MCF 10A (cell line): ENCODE data around the gene SERPINA3. TPM values are rescaled to one million over a fixed set of nuclear protein-coding genes. Genes with fewer than 3 reads are reported as not detected.

Experiments
- BruUV-seq: library from RNA; stranded (reverse); fragments of 400-500 nt; replicated peaks from 2 replicates; lab custom pipeline; 2021; lab: Mats Ljungman, UMichigan
- CTCF ChIA-PET: fragments of 300-600 bp; sonication (Branson Sonifier 250); formaldehyde crosslinking; extraction: SDS; loops from one replicate; lab custom pipeline; 2021; ENCODE audit warnings: antibody characterized with exemption, inconsistent platforms; lab: Yijun Ruan, JAX
- POLR2A ChIA-PET: fragments of 300-600, 350-650 bp; sonication (Branson Sonifier 250); formaldehyde crosslinking; extraction: SDS; loops from one replicate; lab custom pipeline; 2020; ENCODE audit warnings: antibody characterized with exemption, inconsistent platforms; lab: Yijun Ruan, JAX
- DNase-seq: peaks from one replicate; pipeline ENCODE4 v3.0.0-alpha.2; 2018; ENCODE audit not compliant: unreplicated experiment
- H3K27ac Mint-ChIP-seq: one replicate; pipeline ENCODE4 v1.8.0; 2022; ENCODE audit warnings: mild to moderate bottlenecking, low read depth, mixed read lengths; ENCODE audit not compliant: unreplicated experiment
- H3K27me3 Mint-ChIP-seq: one replicate; pipeline ENCODE4 v1.8.0; 2022; ENCODE audit warnings: mixed read lengths; ENCODE audit not compliant: insufficient read depth, unreplicated experiment
- H3K36me3 Mint-ChIP-seq: one replicate; pipeline ENCODE4 v1.8.0; 2022; ENCODE audit warnings: mild to moderate bottlenecking, moderate library complexity, mixed read lengths; ENCODE audit not compliant: insufficient read depth, unreplicated experiment
- H3K4me1 Mint-ChIP-seq: one replicate; pipeline ENCODE4 v1.8.0; 2022; ENCODE audit warnings: mixed read lengths; ENCODE audit not compliant: insufficient read depth, unreplicated experiment
- H3K4me3 Mint-ChIP-seq: one replicate; pipeline ENCODE4 v1.8.0; 2022; ENCODE audit warnings: mild to moderate bottlenecking, moderate library complexity, mixed read lengths; ENCODE audit not compliant: unreplicated experiment
- H3K9me3 Mint-ChIP-seq: one replicate; pipeline ENCODE4 v1.8.0; 2022; ENCODE audit warnings: mixed read lengths; ENCODE audit not compliant: unreplicated experiment
- CTCF ChIP-seq: fragments of 200-600 bp; IDR thresholded peaks from one replicate; pipeline ENCODE4 v1.8.0; 2022; ENCODE audit warnings: antibody characterized with exemption, mild to moderate bottlenecking; ENCODE audit not compliant: unreplicated experiment
- intact Hi-C: fragments of 100-400 bp; cut with micrococcal nuclease; formaldehyde crosslinking; loops from 2 replicates; pipeline ENCODE4 v1.14.1; 2022
- total RNA-seq: library from RNA; stranded (reverse); gene quantifications from 2 replicates; pipeline ENCODE4 v1.2.3, GENCODE V29; 2022

Gene SERPINA3
- total RNA-seq, 1 experiment from 2014 or later: 44.5 TPM

GRCh38 chr14:94611179-94611578 is 1.0 kb upstream of the SERPINA3 start:
- POLR2A ChIA-PET: interaction anchor here (0.6 to 6.7 kb wide), 8 partner anchors 9 to 1886 kb away, joined by 3 to 140 read pairs (median 3); no protein-coding TSS in a partner anchor
- Mint-ChIP-seq H3K27ac (peak overlapping the region; percentile 88), H3K27me3 (no peaks in the 10 kb centered on the region), H3K4me3 (peak overlapping the region; percentile 25), H3K4me1 (peaks cover 12% of the 10 kb centered on the region), H3K9me3 (peaks cover 4% of the 10 kb centered on the region), H3K36me3 (peaks cover 10% of the 10 kb centered on the region)
- no peak for DNase-seq
- intact Hi-C loops: no loop called here
- CTCF ChIA-PET: interaction anchor here (0.6 kb wide), 1 partner anchor 14 kb away, joined by 3 read pairs; no protein-coding TSS in a partner anchor
- TF ChIP-seq CTCF: no peak
- BruUV-seq: no TSS peak

GRCh38 chr14:94612580-94613554 is 676 bp downstream of the SERPINA3 start:
- Mint-ChIP-seq H3K27ac (peak overlapping the region; percentile 88), H3K4me3 (peak overlapping the region; percentile 59), H3K36me3 (peaks cover 27% of the 10 kb centered on the region), H3K27me3 (no peaks in the 10 kb centered on the region), H3K4me1 (peaks cover 12% of the 10 kb centered on the region), H3K9me3 (peaks cover 20% of the 10 kb centered on the region)
- intact Hi-C loops: no loop called here
- TF ChIP-seq CTCF: no peak
- peak; percentile 40 for DNase-seq
- TSS peak; percentile 59 for BruUV-seq
- ChIA-PET POLR2A (interaction anchor here (0.7 to 6.7 kb wide), 5 partner anchors 12 to 1979 kb away, joined by 3 to 140 read pairs (median 4); no protein-coding TSS in a partner anchor), CTCF (interaction anchor here (0.6 to 1.3 kb wide), 5 partner anchors 11 to 432 kb away, joined by 3 to 4 read pairs (median 4); no protein-coding TSS in a partner anchor)

- intact Hi-C loops: no loop called here
- Mint-ChIP-seq H3K9me3 (peaks cover 31% of the 10 kb centered on the region), H3K36me3 (peaks cover 30% of the 10 kb centered on the region), H3K27ac (peak overlapping the region; percentile 88), H3K4me1 (peaks cover 12% of the 10 kb centered on the region), H3K27me3 (no peaks in the 10 kb centered on the region), H3K4me3 (peak overlapping the region; percentile 59)
- TF ChIP-seq CTCF: no peak
- DNase-seq: no peak
- CTCF ChIA-PET: interaction anchor here (0.6 kb wide), 2 partner anchors 76 to 373 kb away, joined by 3 to 4 read pairs; no protein-coding TSS in a partner anchor
- POLR2A ChIA-PET: interaction anchor here (0.6 to 6.7 kb wide), 2 partner anchors 14 to 62 kb away, joined by 4 to 140 read pairs; no protein-coding TSS in a partner anchor
- no TSS peak for BruUV-seq
Observed at GRCh38 chr14:94613720-94614644, 1.8 kb downstream of the SERPINA3 start.
